K562 (cell line): ENCODE measurements around the gene ITGA3. TPM values are rescaled to one million over a fixed set of nuclear protein-coding genes. Genes with fewer than 3 reads are reported as not detected.
A peak's percentile ranks its signal among the peaks of the same experiment; 100 is the strongest.

Experiments used
- ATAC-seq: fragments of 200-7000 bp; cut with Tn5 transposase; 3 replicates; pipeline ENCODE4 v1.9.1; 2020; ENCODE audit warnings: moderate library complexity
- BruUV-seq: library from RNA; stranded (reverse); fragments of 400-500 nt; replicated peaks from 2 replicates; lab custom pipeline; 2021; lab: Mats Ljungman, UMichigan
- CTCF ChIA-PET: fragments of 300-600 bp; formaldehyde crosslinking; extraction: SDS; loops from one replicate; lab custom pipeline; 2021; ENCODE audit warnings: low intra/inter-chr PET ratio; lab: Yijun Ruan, JAX
- POLR2A ChIA-PET: fragments of 300-600, 350-650 bp; sonication (Branson Sonifier 250); formaldehyde crosslinking; extraction: SDS; loops from one replicate; lab custom pipeline; 2021; ENCODE audit warnings: antibody characterized with exemption, inconsistent platforms; lab: Yijun Ruan, JAX
- DNase-seq, 4 experiments: peaks; one replicate each; pipeline versions ENCODE4 v3.0.0 to v3.0.0-alpha.2; 2011 to 2018; ENCODE audit warnings: low spot score in 3 of 4, mixed read lengths in 3 of 4; ENCODE audit errors: extremely low read depth in 1 of 4
- FAIRE-seq: peaks from 2 replicates; lab custom pipeline; 2011; peaks lifted over from hg19 to GRCh38; lab: Jason Lieb, UNC
- H2AFZ ChIP-seq: 2 replicates; pipeline ENCODE4 v1.6.0; 2011; ENCODE audit warnings: low read depth, low read length, control low read depth, inconsistent platforms
- H3K27ac ChIP-seq: fragments of 200-600 bp; 3 replicates; pipeline ENCODE4 v1.8.0; 2011; ENCODE audit warnings: low read depth, mild to moderate bottlenecking, control low read depth, inconsistent platforms, low read length, moderate library complexity, mixed read lengths; ENCODE audit errors: extremely low read depth
- H3K27me3 ChIP-seq, 2 experiments: fragments of 300-600 bp in 1 of 2; 2 replicates in 1 of 2; 3 replicates in 1 of 2; pipeline versions ENCODE4 v1.6.0 to v1.8.0; 2011; ENCODE audit warnings: inconsistent platforms in 2 of 2, low read length in 2 of 2, mild to moderate bottlenecking in 1 of 2, mixed read lengths in 1 of 2, moderate library complexity in 1 of 2; ENCODE audit not compliant: control insufficient read depth in 2 of 2, insufficient read depth in 2 of 2
- H3K36me3 ChIP-seq: fragments of 300-600 bp; 3 replicates; pipeline ENCODE4 v1.8.0; 2011; ENCODE audit warnings: mild to moderate bottlenecking, low read length, inconsistent platforms; ENCODE audit not compliant: control insufficient read depth, insufficient read depth
- H3K4me1 ChIP-seq, 2 experiments: fragments of 200-600 bp in 1 of 2; replicated peaks in 1 of 2; 2 replicates in 1 of 2; 3 replicates in 1 of 2; pipeline versions ENCODE4 v1.5.1 to v1.8.0; 2011; ENCODE audit warnings: inconsistent platforms in 2 of 2, low read length in 2 of 2, mild to moderate bottlenecking in 1 of 2, mixed read lengths in 1 of 2, moderate library complexity in 1 of 2; ENCODE audit not compliant: control insufficient read depth in 2 of 2, insufficient read depth in 2 of 2
- H3K4me2 ChIP-seq: 2 replicates; pipeline ENCODE4 v1.6.1; 2011; ENCODE audit warnings: low read length, control low read depth, inconsistent platforms, mixed read lengths; ENCODE audit not compliant: insufficient read depth
- H3K4me3 ChIP-seq: fragments of 200-600 bp; sonication (generic), shearing (Covaris generic); 2 replicates; pipeline ENCODE4 v1.5.1; 2016; ENCODE audit warnings: control low read depth, inconsistent platforms
- H3K79me2 ChIP-seq: fragments of 200-600 bp; 3 replicates; pipeline ENCODE4 v1.8.0; 2011; ENCODE audit warnings: low read length, inconsistent platforms; ENCODE audit not compliant: control insufficient read depth, insufficient read depth
- H3K9ac ChIP-seq, 2 experiments: 2 replicates each; pipeline versions ENCODE4 v1.6.0 to v1.6.1; 2011; ENCODE audit warnings: low read depth in 2 of 2, low read length in 2 of 2, control low read depth in 1 of 2, inconsistent platforms in 1 of 2, mild to moderate bottlenecking in 1 of 2, mixed read lengths in 1 of 2; ENCODE audit not compliant: insufficient read depth in 1 of 2
- H3K9me1 ChIP-seq: one replicate; pipeline ENCODE4 v1.6.0; 2011; ENCODE audit warnings: inconsistent platforms, mild to moderate bottlenecking, low read length, moderate library complexity; ENCODE audit not compliant: control insufficient read depth, insufficient read depth
- H3K9me3 ChIP-seq: replicated peaks from 2 replicates; pipeline ENCODE4 v1.5.1; 2011; ENCODE audit warnings: low read depth, low read length, inconsistent platforms; ENCODE audit not compliant: control insufficient read depth, insufficient read depth
- H4K20me1 ChIP-seq: replicated peaks from 2 replicates; pipeline ENCODE4 v1.6.1; 2011; ENCODE audit warnings: low read length, inconsistent platforms, mixed read lengths; ENCODE audit not compliant: control insufficient read depth, insufficient read depth
- CEBPG ChIP-seq, 3 experiments: fragments of 200-800 bp in 1 of 3; sonication (Bioruptor generic) in 1 of 3; sonication (generic) in 1 of 3; formaldehyde crosslinking in 1 of 3; IDR thresholded peaks in 2 of 3; conservative IDR thresholded peaks in 1 of 3; 2 replicates each; pipeline versions ENCODE4 v1.6.1 to v1.8.0; 2016 to 2022; ENCODE audit warnings: missing compliant biosample characterization in 2 of 3, missing genetic modification characterization in 2 of 3, mild to moderate bottlenecking in 1 of 3, missing genetic modification reagents in 1 of 3
- DACH1 ChIP-seq: fragments of 450-650 bp; IDR thresholded peaks from 2 replicates; pipeline ENCODE4 v1.6.1; 2018; ENCODE audit not compliant: partially characterized antibody
- FOXA3 ChIP-seq, 2 experiments: fragments of 450-650 bp in 1 of 2; sonication (generic) in 1 of 2; formaldehyde crosslinking; IDR thresholded peaks in 1 of 2; conservative IDR thresholded peaks in 1 of 2; 2 replicates each; pipeline versions ENCODE4 v1.4.0 to v1.8.0; 2020 to 2022; ENCODE audit warnings: mild to moderate bottlenecking in 2 of 2, missing genetic modification reagents in 1 of 2
- NCOA1 ChIP-seq: fragments of 450-650 bp; IDR thresholded peaks from 2 replicates; pipeline ENCODE4 v1.6.1; 2016; ENCODE audit warnings: low read depth
- ZNF282 ChIP-seq: sonication (generic); formaldehyde crosslinking; IDR thresholded peaks from 2 replicates; pipeline ENCODE4 v1.8.1; 2023; ENCODE audit warnings: missing genetic modification reagents
- WGBS: fragments of 100-300 bp; shearing (Covaris generic); methylation state at CpG from one replicate; pipeline ENCODE4 v1.1.6; 2016; ENCODE audit warnings: low coverage, mixed read lengths; ENCODE audit not compliant: insufficient coverage; ENCODE audit errors: missing lambda C conversion rate; 5-methylcytosine and 5-hydroxymethylcytosine counted together
- in situ Hi-C: fragments of 300-500 bp; cut with MboI; formaldehyde crosslinking; loops from 4 replicates; pipeline ENCODE4 v1.15.0; 2018; ENCODE audit warnings: inconsistent platforms, mixed read lengths
- intact Hi-C: fragments of 100-400 bp; cut with micrococcal nuclease; formaldehyde crosslinking; loops from 2 replicates; pipeline ENCODE4 v1.14.2; 2022
- polyA plus RNA-seq, 8 experiments: library from polyadenylated mRNA; depleted of rRNA in 4 of 8; stranded (reverse) in 5 of 8; unstranded in 3 of 8; fragments of >200 nt; fragmentation: Nextera tagmentation in 2 of 8; fragmentation: Illumina TruSeq in 1 of 8; extraction: Ambion mirVana in 2 of 8; extraction: Trizol in 1 of 8; gene quantifications; 2 replicates each; pipeline versions ENCODE4 v1.2.1 to v1.2.3, GENCODE V29; 2011 to 2014; ENCODE audit warnings: inconsistent platforms in 1 of 8, missing spikeins in 1 of 8
- total RNA-seq, 7 experiments: library from RNA; depleted of rRNA in 6 of 7; stranded (reverse); fragments of >200 nt in 6 of 7; fragmentation: Illumina TruSeq in 2 of 7; extraction: Trizol in 2 of 7; gene quantifications; 2 replicates each; pipeline versions ENCODE4 v1.2.1 to v1.2.3, GENCODE V29; 2011 to 2021; ENCODE audit warnings: low replicate concordance in 1 of 7
- TF ChIP-seq, protein P1 (sequence below): fragments of 450-650 bp; IDR thresholded peaks from 2 replicates; pipeline ENCODE4 v1.6.1; 2016
- TF ChIP-seq, protein P2 (sequence below): fragments of 250-450 bp; sonication (Bioruptor Pico); IDR thresholded peaks from 2 replicates; pipeline ENCODE4 v1.4.0; 2020

Gene ITGA3
- total and polyA plus RNA-seq, 9 of the 15 experiments (the other 6 are each of a cell fraction or from before 2014, with no cell fraction given): 0.03 to 0.75 (median 0.14) TPM; not detected in 2

GRCh38 chr17:50049636-50050035 is 6.3 kb upstream of the ITGA3 start:
- no peak overlapping the region for H2AFZ ChIP-seq
- no peaks in the 10 kb centered on the region for H4K20me1 ChIP-seq
- peaks cover 0 to 11% of the 10 kb centered on the region in 2 experiments; a peak in 1 of 5 replicates for H3K27me3 ChIP-seq
- no peak for ATAC-seq
- no peak overlapping the region for H3K27ac ChIP-seq
- CTCF ChIA-PET: no interaction called here
- peaks cover 3 to 19% of the 10 kb centered on the region in 2 experiments; a peak in 4 of 5 replicates for H3K4me1 ChIP-seq
- H3K9me1 ChIP-seq: no peaks in the 10 kb centered on the region
- BruUV-seq: no TSS peak
- no peak for DNase-seq
- no peak for FAIRE-seq
- POLR2A ChIA-PET: no interaction called here
- 28% methylated on average over 3 of the region's 3 CpGs for WGBS
- H3K9ac ChIP-seq: peak overlapping the region in 1 of 2 experiments; percentile 12; a peak in 1 of 4 replicates
- no peak for TF ChIP-seq CEBPG (CRISPR knock-in tag; IDR thresholded peaks at IDR 0.05)
- no peak for TF ChIP-seq CEBPG (tag; conservative IDR thresholded peaks at IDR 0.05 in 1 of 2, IDR thresholded peaks at IDR 0.05 in 1 of 2)
- no peak for TF ChIP-seq FOXA3 (CRISPR knock-in tag; conservative IDR thresholded peaks at IDR 0.05 in 1 of 2, IDR thresholded peaks at IDR 0.05 in 1 of 2)
- TF ChIP-seq, protein P1, sequence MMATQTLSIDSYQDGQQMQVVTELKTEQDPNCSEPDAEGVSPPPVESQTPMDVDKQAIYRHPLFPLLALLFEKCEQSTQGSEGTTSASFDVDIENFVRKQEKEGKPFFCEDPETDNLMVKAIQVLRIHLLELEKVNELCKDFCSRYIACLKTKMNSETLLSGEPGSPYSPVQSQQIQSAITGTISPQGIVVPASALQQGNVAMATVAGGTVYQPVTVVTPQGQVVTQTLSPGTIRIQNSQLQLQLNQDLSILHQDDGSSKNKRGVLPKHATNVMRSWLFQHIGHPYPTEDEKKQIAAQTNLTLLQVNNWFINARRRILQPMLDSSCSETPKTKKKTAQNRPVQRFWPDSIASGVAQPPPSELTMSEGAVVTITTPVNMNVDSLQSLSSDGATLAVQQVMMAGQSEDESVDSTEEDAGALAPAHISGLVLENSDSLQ: no peak
- TF ChIP-seq, protein P2, sequence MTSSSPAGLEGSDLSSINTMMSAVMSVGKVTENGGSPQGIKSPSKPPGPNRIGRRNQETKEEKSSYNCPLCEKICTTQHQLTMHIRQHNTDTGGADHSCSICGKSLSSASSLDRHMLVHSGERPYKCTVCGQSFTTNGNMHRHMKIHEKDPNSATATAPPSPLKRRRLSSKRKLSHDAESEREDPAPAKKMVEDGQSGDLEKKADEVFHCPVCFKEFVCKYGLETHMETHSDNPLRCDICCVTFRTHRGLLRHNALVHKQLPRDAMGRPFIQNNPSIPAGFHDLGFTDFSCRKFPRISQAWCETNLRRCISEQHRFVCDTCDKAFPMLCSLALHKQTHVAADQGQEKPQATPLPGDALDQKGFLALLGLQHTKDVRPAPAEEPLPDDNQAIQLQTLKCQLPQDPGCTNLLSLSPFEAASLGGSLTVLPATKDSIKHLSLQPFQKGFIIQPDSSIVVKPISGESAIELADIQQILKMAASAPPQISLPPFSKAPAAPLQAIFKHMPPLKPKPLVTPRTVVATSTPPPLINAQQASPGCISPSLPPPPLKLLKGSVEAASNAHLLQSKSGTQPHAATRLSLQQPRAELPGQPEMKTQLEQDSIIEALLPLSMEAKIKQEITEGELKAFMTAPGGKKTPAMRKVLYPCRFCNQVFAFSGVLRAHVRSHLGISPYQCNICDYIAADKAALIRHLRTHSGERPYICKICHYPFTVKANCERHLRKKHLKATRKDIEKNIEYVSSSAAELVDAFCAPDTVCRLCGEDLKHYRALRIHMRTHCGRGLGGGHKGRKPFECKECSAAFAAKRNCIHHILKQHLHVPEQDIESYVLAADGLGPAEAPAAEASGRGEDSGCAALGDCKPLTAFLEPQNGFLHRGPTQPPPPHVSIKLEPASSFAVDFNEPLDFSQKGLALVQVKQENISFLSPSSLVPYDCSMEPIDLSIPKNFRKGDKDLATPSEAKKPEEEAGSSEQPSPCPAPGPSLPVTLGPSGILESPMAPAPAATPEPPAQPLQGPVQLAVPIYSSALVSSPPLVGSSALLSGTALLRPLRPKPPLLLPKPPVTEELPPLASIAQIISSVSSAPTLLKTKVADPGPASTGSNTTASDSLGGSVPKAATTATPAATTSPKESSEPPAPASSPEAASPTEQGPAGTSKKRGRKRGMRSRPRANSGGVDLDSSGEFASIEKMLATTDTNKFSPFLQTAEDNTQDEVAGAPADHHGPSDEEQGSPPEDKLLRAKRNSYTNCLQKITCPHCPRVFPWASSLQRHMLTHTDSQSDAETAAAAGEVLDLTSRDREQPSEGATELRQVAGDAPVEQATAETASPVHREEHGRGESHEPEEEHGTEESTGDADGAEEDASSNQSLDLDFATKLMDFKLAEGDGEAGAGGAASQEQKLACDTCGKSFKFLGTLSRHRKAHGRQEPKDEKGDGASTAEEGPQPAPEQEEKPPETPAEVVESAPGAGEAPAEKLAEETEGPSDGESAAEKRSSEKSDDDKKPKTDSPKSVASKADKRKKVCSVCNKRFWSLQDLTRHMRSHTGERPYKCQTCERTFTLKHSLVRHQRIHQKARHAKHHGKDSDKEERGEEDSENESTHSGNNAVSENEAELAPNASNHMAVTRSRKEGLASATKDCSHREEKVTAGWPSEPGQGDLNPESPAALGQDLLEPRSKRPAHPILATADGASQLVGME: no peak
- TF ChIP-seq NCOA1: no peak
- no peak for TF ChIP-seq DACH1
- TF ChIP-seq ZNF282 (CRISPR knock-in tag): no peak
- H3K9me3 ChIP-seq: no peaks in the 10 kb centered on the region
- H3K4me2 ChIP-seq: no peak overlapping the region
- no peaks in the 10 kb centered on the region for H3K79me2 ChIP-seq
- no peaks in the 10 kb centered on the region for H3K36me3 ChIP-seq
- intact Hi-C loops: no loop called here
- H3K4me3 ChIP-seq: no peak overlapping the region
- in situ Hi-C loops: no loop called here
